Vagina (tissue), 2 donors: Measurements from ENCODE around the gene TTLL5.

Experiments
- CTCF ChIP-seq, 3 experiments: fragments of 450-650 bp in 2 of 3; fragments of 200-600 bp in 1 of 3; sonication (generic) in 1 of 3; IDR thresholded peaks; one replicate each; pipeline ENCODE4 v1.5.1; 2017 to 2019; ENCODE audit warnings: antibody characterized with exemption in 3 of 3, mild to moderate bottlenecking in 2 of 3, moderate library complexity in 2 of 3
- POLR2A ChIP-seq, 2 donors: fragments of 450-650 bp; IDR thresholded peaks; one replicate each; pipeline ENCODE4 v1.6.1; 2017; ENCODE audit warnings: antibody characterized with exemption in 2 of 2, mild to moderate bottlenecking in 2 of 2, moderate library complexity in 2 of 2
- POLR2AphosphoS5 ChIP-seq, 2 donors: sonication (generic); formaldehyde crosslinking; IDR thresholded peaks; one replicate each; pipeline ENCODE4 v1.9.0; 2017; ENCODE audit warnings: antibody characterized with exemption in 2 of 2, mild to moderate bottlenecking in 2 of 2, low read depth in 1 of 2; ENCODE audit not compliant: insufficient read depth in 1 of 2

GRCh38 chr14:75783602-75784313 is 122.7 kb downstream of the TTLL5 start:
- TF ChIP-seq CTCF (IDR thresholded peaks at IDR 0.05) (no peak), POLR2A (IDR thresholded peaks at IDR 0.05) (no peak), POLR2AphosphoS5 (IDR thresholded peaks at IDR 0.05; ENCODE audit: insufficient read depth in 1 of 2, low read depth in 1 of 2) (no peak)
